ENCODE data around the gene ADH4. TPM values are rescaled to one million over a fixed set of nuclear protein-coding genes. Genes with fewer than 3 reads are reported as not detected.

The ADH4 gene
- total and polyA plus RNA-seq, 2 experiments from 2014 or later = not detected

- no peaks in the 10 kb centered on the region for H3K4me1 Mint-ChIP-seq
- H3K27ac Mint-ChIP-seq = no peak overlapping the region
- H3K9me3 Mint-ChIP-seq = peaks cover 71% of the 10 kb centered on the region
These were observed 41.9 kb upstream of the ADH4 start for GRCh38 chr4:99186029-99186428.

More at GRCh38 chr4:99186029-99186428, 41.9 kb upstream of the ADH4 start:
- Histone ChIP-seq H3K36me3 (ENCODE audit: insufficient read depth) (no peaks in the 10 kb centered on the region; the same call in 1 of the 2 replicates), H3F3A (replicated peaks; ENCODE audit: low read depth) (no peaks in the 10 kb centered on the region), H3K79me2 (replicated peaks; ENCODE audit: insufficient read depth) (no peaks in the 10 kb centered on the region), H3K4me2 (no peak overlapping the region), H3K4me1 (ENCODE audit: insufficient read depth) (no peaks in the 10 kb centered on the region), H3K27me3 (ENCODE audit: insufficient read depth) (no peaks in the 10 kb centered on the region), H3K4me3 (no peak overlapping the region), H4K20me1 (replicated peaks; ENCODE audit: insufficient read depth) (no peaks in the 10 kb centered on the region), H3K27ac (ENCODE audit: low read depth) (no peak overlapping the region), H2AFZ (no peak overlapping the region), H3K9me2 (ENCODE audit: insufficient read depth) (peaks cover 3% of the 10 kb centered on the region; the same call in 1 of the 2 replicates)
- Mint-ChIP-seq H3K4me3 (no peak overlapping the region), H3K27me3 (ENCODE audit: insufficient read depth, low read depth, poor library complexity) (peaks cover 2% of the 10 kb centered on the region), H3K36me3 (ENCODE audit: low read depth) (peaks cover 49% of the 10 kb centered on the region)
- no peak for ATAC-seq
- TF ChIP-seq ZNF114 (CRISPR knock-in tag; IDR thresholded peaks at IDR 0.05) (no peak), CTCF (conservative IDR thresholded peaks at IDR 0.05; ENCODE audit: low read depth in 2 of 2) (no peak), POLR2AphosphoS5 (IDR thresholded peaks at IDR 0.05; ENCODE audit: low read depth) (no peak), EZH2 (IDR thresholded peaks at IDR 0.05; ENCODE audit: low read depth, unreplicated experiment) (no peak), CREB1 (CRISPR knock-in tag; IDR thresholded peaks at IDR 0.05; ENCODE audit: low read depth) (no peak), REST (IDR thresholded peaks at IDR 0.05; ENCODE audit: unreplicated experiment) (no peak), JUNB (IDR thresholded peaks at IDR 0.05; ENCODE audit: unreplicated experiment) (no peak), ZNF331 (CRISPR knock-in tag; IDR thresholded peaks at IDR 0.05; ENCODE audit: low read depth) (no peak), EZH2phosphoT487 (IDR thresholded peaks at IDR 0.05; ENCODE audit: unreplicated experiment) (no peak), NANOG (IDR thresholded peaks at IDR 0.05; ENCODE audit: borderline replicate concordance) (no peak)
- DNase-seq (ENCODE audit: low spot score) = no peak

Measured in GM23338 (cell line).